Measurements from ENCODE around the gene SVIL.

- TF ChIP-seq EP300 (IDR thresholded peaks at IDR 0.05), result no peak
- TF ChIP-seq CTCF (IDR thresholded peaks at IDR 0.05), result no peak
- no peak for TF ChIP-seq POLR2AphosphoS5 (IDR thresholded peaks at IDR 0.05)
Measured at GRCh38 chr10:29569795-29570194, 65.0 kb downstream of the SVIL start.
